HG02840 (cell line): ENCODE measurements around the gene ZBTB7C.

Experiments used
- ATAC-seq: cut with Tn5 transposase; IDR thresholded peaks from one replicate; pipeline ENCODE4 v1.9.1; 2021; ENCODE audit warnings: mild to moderate bottlenecking, moderate library complexity, moderate number of reproducible peaks; ENCODE audit not compliant: unreplicated experiment, low FRiP score

Gene ZBTB7C

GRCh38 chr18:47995654-47996053 lies 413.5 kb downstream of the ZBTB7C start:
- no peak for ATAC-seq

GRCh38 chr18:47993409-47993808 lies 415.8 kb downstream of the ZBTB7C start:
- no peak for ATAC-seq

- ATAC-seq = no peak
Measured at GRCh38 chr18:47992976-47993375, 416.2 kb downstream of the ZBTB7C start.

- ATAC-seq = no peak
Measured at GRCh38 chr18:47992266-47992665, 416.9 kb downstream of the ZBTB7C start.

GRCh38 chr18:47990981-47991380 lies 418.2 kb downstream of the ZBTB7C start:
- ATAC-seq = no peak

GRCh38 chr18:47987388-47987699 lies 421.8 kb downstream of the ZBTB7C start:
- ATAC-seq = no peak

GRCh38 chr18:47986620-47987387 lies 422.4 kb downstream of the ZBTB7C start:
- ATAC-seq = no peak

GRCh38 chr18:47985866-47986265 lies 423.3 kb downstream of the ZBTB7C start:
- ATAC-seq = no peak

- no peak for ATAC-seq
Measured at GRCh38 chr18:47984991-47985390, 424.2 kb downstream of the ZBTB7C start.

GRCh38 chr18:47983946-47984345 lies 425.2 kb downstream of the ZBTB7C start:
- no peak for ATAC-seq

GRCh38 chr18:47983055-47983454 lies 426.1 kb downstream of the ZBTB7C start:
- no peak for ATAC-seq

- no peak for ATAC-seq
Measured at GRCh38 chr18:47981830-47982229, 427.4 kb downstream of the ZBTB7C start.

GRCh38 chr18:47981320-47981719 lies 427.9 kb downstream of the ZBTB7C start:
- no peak for ATAC-seq

GRCh38 chr18:47979611-47980200 lies 429.5 kb downstream of the ZBTB7C start:
- no peak for ATAC-seq

GRCh38 chr18:47978603-47979002 lies 430.6 kb downstream of the ZBTB7C start:
- ATAC-seq = no peak

GRCh38 chr18:47978141-47978540 lies 431.0 kb downstream of the ZBTB7C start:
- ATAC-seq = no peak
